C4-2B (cell line): Measurements from ENCODE around the gene POC5.

Source experiments
- H3K27ac ChIP-seq: fragments of 450-650 bp; 2 replicates; pipeline ENCODE4 v1.5.1; 2017
- ZFX ChIP-seq: fragments of 450-650 bp; IDR thresholded peaks from 2 replicates; pipeline ENCODE4 v1.6.1; 2017
- TF ChIP-seq, protein P1 (sequence below): fragments of 450-650 bp; conservative IDR thresholded peaks from 2 replicates; pipeline ENCODE4 v1.5.1; 2017; ENCODE audit warnings: mild to moderate bottlenecking

Gene POC5

DNA sequence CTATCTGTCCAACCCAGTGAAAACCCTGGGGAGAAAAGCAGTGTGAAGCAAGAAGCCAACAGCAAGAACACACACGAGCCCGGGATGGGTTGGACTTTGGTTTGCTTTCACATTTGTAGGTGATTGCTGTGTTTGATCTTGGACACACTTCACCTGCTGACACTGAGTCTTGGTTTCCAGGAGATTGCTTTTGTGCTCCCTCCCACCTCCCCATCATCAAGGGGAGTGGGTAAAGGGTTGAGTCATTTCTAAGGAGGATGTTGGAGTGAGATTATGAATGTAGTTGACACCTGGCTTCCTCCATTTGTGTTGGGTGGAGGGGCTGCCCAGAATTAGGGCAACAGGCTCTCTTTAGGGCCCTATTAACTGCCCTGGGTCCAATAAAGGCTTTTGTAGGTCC is 68.5 kb downstream of the POC5 start:
- TF ChIP-seq, protein P1, sequence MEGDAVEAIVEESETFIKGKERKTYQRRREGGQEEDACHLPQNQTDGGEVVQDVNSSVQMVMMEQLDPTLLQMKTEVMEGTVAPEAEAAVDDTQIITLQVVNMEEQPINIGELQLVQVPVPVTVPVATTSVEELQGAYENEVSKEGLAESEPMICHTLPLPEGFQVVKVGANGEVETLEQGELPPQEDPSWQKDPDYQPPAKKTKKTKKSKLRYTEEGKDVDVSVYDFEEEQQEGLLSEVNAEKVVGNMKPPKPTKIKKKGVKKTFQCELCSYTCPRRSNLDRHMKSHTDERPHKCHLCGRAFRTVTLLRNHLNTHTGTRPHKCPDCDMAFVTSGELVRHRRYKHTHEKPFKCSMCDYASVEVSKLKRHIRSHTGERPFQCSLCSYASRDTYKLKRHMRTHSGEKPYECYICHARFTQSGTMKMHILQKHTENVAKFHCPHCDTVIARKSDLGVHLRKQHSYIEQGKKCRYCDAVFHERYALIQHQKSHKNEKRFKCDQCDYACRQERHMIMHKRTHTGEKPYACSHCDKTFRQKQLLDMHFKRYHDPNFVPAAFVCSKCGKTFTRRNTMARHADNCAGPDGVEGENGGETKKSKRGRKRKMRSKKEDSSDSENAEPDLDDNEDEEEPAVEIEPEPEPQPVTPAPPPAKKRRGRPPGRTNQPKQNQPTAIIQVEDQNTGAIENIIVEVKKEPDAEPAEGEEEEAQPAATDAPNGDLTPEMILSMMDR: no peak
- no peak for TF ChIP-seq ZFX
- no peak overlapping the region for H3K27ac ChIP-seq

DNA sequence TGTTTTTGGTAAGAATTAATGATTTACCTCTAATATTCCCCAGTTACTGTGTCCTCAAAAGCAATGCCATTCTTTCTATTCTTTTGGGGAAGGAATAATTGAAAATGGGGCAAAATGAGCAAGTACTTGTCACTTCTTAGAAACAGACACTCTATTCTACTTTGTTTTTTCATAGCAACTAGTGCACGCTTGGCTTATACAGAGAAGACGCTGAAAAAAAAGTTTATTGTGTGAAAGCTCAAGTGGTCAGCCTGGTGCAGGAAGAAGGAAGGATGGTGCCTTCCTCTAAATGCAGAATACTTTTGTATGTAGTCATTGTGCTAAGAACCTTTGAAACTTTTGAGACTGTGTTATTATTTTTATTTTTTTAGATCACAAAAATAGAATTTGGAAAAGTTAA is 76.4 kb downstream of the POC5 start:
- TF ChIP-seq, protein P1: no peak
- no peak for TF ChIP-seq ZFX
- no peak overlapping the region for H3K27ac ChIP-seq

DNA sequence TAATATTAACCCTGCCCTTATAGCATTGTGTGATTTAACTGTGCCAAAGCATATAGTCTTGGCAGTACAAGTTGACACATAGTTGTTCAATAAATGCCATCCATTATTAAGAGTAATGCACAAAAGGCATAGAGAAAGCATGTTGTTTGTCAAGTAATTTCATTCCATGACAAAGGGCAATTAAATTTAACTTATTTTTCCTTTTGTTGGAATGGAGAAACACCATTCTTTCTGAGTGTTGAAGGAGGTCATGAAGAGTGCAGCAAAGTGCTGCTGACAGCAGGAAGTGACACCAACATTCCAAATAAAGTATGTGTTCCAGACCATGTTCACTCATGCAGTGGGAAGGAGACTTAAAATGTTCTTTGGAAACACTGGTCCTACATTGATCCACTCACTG is 76.8 kb downstream of the POC5 start:
- TF ChIP-seq ZFX: no peak
- TF ChIP-seq, protein P1: no peak
- no peak overlapping the region for H3K27ac ChIP-seq

DNA sequence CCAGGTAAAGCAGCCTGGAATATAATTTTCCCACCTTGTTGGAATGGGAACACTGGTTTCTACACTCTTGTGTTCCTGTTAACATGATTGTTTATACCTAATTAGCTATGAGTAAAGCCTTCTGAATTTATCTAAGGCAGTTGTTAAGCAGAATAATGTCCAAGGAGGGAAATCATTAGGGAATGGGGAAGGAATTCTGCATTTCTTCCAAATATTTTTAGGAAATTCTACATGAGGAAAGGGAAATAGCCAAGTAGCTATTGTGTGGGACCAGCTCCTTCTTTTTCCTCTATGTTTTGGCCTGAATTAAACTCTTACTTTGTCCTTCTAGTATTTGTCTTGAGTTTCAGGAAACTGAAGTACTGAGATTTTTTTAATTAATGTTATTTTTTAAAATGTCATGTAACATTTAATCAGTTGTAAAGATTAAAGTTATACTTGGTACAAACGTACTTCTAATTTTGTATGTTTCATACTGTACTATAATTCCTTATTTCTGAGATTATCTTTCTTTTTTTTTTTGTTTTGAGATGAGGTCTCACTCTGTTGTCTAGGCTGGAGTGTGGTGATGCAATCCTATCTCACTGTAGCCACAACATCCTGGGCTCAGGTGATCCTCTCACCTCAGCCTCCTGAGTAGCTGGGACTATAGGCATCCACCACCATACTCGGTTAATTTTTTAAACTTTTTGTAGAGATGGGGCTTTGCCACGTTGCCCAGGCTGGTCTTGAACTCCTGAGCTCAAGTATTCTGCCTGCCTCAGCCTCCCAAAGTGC is 77.5 kb downstream of the POC5 start:
- H3K27ac ChIP-seq: no peak overlapping the region
- TF ChIP-seq ZFX: no peak
- TF ChIP-seq, protein P1: no peak

DNA sequence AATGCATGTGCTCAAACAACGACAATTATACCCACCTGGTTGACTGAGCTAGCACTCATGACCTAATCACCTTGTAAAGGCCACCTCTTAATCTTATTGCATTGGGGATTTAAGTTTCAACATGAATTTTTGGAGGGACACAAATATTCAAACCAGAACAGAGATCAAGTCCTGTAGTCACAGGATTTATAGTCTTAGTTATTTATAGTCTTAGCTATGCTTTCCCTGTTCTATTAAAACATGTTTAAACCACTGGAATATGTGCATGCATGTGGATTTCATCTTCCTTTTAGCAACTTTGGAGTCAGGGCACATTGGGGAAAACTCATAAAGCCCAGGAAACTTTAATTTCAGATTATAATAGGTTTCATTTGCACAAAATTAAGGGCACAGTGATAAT is 79.3 kb downstream of the POC5 start:
- TF ChIP-seq, protein P1: no peak
- no peak for TF ChIP-seq ZFX
- H3K27ac ChIP-seq: no peak overlapping the region

DNA sequence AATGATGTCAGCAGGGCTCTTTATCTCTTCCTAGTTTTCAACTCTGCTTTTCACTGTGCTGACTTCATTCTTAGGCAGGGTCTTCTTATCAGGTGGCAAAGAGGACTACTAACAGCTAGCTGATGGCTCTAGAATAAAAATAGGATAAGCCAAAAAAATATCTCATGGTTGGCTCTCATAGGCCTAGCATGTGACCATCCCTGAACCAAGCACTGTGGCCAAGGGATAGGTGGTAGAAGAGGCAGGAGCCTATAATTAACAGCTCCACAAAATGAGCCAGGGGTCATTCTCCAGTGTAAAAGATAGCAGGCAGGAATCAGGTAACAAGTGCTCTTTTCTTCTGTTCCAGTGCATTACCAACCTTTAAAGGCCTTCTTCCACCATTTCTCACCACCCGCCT is 84.9 kb downstream of the POC5 start:
- H3K27ac ChIP-seq: no peak overlapping the region
- TF ChIP-seq, protein P1: no peak
- TF ChIP-seq ZFX: no peak

DNA sequence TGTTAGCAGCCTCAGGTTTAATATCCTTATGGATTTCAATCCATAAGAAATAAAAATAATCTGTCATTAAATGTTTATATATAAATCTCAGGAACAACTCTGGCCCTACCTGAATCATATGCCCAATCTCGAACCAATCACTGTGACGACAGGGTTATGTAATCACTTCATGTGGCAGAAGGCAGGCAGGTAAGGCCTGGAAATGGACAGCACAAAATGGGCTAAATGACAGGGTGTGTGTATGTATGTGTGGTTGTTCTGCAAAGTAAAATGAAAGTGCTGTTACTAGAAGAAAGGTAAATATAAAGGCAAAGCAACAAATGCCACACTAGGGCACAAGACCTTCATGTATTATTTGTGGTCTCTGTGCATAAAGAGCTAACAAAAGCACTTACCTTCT is 86.4 kb downstream of the POC5 start:
- TF ChIP-seq, protein P1: no peak
- no peak for TF ChIP-seq ZFX

More for the DNA sequence above, 86.4 kb downstream of the POC5 start:
- no peak overlapping the region for H3K27ac ChIP-seq
